Measurements from ENCODE around the gene CLC.
"Not testable (repeated sequence)": the region's sequence is repeated elsewhere in the genome, so short reads cannot be mapped to it uniquely, and the experiment has no call there.

Gene CLC

DNA sequence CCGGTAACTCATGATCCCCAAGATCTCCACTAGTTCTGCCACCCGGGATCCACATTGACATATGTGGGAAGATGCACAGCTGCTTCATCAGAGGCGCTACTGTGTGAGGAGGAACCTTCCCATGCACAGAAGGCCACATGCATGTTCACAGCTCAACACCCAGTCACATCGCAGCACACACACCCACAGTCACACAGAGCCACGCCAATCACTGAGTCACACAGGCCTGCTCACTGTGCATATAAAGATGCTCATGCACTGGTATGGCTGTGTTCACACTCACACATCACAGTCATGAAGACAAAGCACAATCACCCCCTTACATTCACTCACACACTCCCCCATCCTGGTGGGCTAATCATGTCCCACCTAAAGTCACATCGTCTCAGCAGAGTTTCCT is 9.8 kb downstream of the CLC start:
- DNase-seq = no peak

- DNase-seq = no peak
Observed at GRCh38 chr19:39727070-39727800, 10.6 kb downstream of the CLC start.

DNA sequence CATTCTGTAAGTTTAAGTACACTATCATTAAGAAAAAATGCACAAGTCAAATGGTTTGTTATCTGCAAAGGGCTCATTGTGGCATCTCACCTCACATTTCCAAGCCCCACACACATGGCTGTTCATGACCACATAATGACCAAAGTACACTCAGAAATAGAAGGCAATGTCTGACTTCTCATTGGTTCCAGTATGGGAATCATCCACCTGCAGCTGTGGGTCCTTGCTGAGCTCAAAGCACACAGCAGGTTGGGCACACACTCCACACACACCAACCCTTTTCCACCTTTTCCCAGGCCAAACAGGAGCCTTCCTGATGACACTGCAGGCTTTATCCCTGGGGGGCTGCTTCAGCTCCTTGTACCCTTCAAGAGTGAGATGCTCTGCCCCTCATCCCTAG is 11.8 kb downstream of the CLC start:
- DNase-seq = no peak

DNA sequence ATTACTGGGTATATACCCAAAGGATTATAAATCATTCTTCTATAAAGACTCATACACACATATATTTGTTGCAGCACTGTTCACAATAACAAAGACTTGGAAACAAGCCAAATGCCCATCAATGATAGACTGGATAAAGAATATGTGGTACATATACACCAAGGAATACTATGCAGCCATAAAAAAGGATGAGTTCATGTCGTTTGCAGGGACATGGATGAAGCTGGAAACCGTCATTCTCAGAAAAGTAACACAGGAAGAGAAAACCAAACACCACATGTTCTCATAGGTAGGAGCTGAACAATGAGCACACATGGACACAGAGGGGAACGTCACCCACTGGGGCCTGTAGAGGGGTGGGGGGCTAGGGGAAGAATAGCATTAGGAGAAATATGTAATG is 17.7 kb downstream of the CLC start:
- DNase-seq = not testable (repeated sequence)

DNA sequence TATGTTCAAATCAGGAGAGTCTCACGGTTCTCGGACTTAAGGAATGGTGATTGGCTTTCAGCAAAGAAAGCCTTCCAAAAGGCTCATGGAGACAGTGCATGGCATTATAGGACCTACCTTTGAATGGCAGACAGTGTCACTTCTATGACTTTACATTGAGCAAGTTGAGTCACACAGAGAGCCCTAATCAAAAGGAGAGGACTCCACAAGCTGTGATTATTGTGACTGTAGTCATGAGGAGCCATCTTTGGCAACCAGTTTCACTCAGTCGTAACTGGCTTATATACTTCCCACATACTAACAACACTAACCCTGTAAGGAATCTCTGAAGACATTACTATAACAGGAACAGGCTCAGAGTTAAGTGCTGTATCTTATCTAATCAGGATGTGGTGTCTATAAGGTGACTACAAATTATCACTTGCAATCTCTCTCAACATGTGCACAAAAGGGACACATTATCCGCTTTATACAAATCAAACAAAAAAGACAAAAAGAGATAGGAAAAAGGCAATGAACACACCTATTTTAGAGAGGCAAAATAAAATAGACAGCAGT is 27.4 kb downstream of the CLC start:
- DNase-seq = no peak

DNA sequence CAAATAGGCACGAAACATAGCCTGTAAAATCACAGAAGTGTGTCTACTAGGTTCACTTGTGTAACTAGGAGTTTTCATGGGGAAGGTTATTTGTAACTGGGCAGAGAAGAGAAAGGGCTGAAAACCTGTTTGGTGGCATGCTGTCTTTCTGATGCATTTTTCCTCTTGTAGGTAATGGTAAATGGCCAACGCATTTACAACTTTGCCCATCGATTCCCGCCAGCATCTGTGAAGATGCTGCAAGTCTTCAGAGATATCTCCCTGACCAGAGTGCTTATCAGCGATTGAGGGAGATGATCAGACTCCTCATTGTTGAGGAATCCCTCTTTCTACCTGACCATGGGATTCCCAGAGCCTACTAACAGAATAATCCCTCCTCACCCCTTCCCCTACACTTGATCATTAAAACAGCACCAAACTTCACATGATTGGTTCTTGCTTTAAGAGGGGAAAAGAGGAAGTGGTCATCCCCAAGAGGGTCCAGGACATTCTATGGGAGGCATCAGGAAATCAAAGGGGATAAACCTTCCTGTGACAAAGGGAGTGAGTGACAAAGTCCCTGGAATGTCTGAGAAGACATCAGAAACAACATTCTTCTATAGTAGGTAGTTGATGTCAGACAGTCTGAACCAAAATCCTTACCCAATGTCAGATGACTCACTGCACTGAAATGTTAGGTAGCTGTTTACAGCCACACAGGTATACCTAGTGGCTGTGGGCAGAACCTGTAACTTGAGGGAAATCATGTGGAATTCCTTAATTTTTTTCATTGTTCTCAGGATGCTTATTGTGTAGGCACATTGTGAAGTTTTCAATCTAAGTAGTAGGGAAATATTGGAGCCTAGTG is 28.6 kb downstream of the CLC start:
- DNase-seq = no peak

DNA sequence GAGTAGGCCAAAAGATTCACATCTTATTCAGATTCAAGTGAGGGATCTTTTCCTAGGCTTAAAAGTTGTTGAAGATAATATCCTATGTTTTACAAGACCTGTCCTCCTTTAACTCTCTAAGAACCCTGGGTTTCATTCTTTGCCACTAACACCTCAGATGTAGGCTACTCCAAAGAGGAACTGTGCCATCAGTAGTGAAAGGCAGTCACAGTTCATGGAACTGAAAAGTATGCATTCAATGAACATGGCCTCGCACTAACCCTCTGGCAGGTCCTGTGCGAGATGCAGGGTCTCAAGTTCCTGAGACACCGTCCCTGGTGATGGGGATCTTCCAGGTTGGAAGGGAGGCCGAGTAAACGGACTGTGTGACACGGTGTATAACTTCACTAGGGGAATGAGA is 29.2 kb downstream of the CLC start:
- DNase-seq = no peak

DNA sequence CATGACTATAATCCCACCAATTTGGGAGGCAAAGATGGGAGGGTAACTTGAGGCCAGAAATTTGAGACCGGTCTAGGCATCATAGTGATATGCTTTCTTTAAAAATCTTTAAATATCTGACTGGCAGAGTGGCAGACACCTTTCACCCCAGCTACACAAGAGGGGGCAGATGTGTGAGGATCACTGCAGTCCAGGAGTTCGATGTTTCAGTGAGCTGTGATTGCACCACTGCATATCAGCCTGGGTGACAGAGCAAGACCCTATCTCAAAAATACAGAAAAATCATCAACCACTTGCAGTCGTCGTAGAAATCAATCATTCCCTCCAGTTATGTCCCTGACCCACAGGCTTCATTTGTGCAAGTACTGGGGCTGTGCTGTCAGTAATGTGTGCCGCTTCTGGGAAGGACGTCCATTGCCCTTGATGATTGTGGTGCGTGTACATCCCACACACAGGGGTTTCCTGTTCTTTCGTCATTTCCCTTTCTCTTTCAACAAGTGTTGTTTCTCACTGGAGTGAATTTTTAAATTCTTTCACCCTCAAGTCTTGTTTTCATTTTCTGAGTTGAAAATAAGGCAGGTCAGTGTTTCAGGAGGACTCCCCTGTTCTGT is 32.1 kb downstream of the CLC start:
- DNase-seq = no peak

DNA sequence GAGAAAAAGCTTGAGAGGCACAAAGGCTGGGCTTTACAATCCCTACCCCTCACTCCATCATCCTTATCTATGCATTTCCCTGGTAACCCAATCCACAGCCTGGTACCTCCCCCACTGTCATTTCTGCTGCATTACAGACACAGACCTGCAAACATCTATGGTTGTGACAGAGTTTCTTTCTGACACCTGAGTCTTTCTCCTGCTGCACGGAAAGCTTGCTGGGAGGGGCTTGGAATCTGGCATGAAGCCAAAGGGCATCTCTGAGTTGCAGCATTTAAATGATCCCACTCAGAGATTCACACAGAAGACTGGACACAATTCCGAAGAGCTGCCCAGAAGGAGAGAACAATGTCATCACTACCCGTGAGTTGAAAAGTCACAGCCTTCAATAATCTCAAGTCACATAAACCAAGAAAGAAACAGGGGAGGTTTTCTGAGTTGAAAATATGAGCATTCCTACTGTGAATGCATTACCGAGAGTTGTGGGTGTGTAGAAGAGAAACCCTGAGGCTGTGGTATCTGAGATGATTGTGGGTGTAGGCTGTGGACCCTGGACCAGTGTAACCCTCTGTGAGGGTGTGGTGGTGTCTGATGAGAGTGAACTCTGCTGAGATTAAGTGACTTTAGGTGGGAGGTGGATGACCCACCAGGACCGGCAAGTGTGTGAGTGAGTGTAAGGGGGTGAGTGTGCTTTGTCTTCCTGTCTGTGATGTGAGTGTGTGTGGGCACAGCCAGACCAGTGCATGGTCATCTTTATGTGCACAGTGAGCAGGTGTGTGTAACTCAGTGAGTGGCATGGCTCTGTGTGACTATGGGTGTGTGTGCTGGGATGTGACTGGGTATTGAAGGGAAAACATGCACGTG is 33.4 kb downstream of the CLC start, which contains the start of gene LGALS14:
Gene LGALS14, plus strand, starts transcription at position 301 of the 864 bp plus-strand sequence. Its CDS starts 48 bp downstream, at position 349.
- no peak for DNase-seq

- no peak for DNase-seq
Observed at GRCh38 chr19:39701291-39701690, 36.5 kb downstream of the CLC start.

- DNase-seq = no peak
Observed at GRCh38 chr19:39698535-39698934, 39.3 kb downstream of the CLC start.

DNA sequence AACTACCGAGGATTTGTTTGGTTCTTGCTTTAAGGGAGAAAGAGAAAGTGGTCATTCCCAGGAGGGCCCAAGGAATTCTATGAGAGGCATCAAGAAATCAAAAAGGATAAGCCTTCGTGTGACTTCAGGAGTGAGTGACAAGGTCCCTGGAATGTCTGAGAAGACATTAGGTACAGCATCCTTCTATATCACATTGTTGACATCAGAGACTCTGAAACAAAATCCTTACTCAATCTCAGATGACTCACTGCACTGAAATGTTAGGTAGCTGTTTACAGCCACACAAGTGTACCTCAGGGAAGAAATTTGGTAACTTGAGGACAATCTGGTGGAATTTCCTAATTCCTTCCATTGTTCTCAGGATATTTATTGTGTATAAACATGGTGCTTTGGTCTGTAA is 41.4 kb downstream of the CLC start:
- no peak for DNase-seq

GRCh38 chr19:39695759-39696158 is 42.1 kb downstream of the CLC start:
- DNase-seq = no peak

GRCh38 chr19:39692822-39693221 is 45.0 kb downstream of the CLC start:
- no peak for DNase-seq

DNA sequence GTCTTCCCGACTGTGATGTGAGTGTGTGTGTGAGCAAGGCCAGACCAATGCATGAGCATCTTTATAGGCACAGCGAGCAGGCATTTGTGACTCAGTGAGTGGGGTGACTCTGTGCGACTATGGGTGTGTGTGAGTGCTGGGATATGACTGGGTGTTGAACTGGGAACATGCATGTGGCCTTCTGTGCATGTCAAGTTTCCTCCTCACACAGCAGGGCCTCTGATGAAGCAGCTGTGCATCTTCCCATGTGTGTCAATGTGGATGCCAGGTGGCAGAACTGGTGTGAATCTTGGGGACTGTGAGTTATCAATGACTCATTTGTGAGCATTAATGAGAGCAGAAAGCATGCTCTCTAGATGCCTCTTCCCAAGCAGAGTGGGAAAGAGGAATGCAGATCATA is 45.7 kb downstream of the CLC start:
- no peak for DNase-seq

GRCh38 chr19:39688637-39689036 is 49.2 kb downstream of the CLC start:
- not testable (repeated sequence) for DNase-seq

DNA sequence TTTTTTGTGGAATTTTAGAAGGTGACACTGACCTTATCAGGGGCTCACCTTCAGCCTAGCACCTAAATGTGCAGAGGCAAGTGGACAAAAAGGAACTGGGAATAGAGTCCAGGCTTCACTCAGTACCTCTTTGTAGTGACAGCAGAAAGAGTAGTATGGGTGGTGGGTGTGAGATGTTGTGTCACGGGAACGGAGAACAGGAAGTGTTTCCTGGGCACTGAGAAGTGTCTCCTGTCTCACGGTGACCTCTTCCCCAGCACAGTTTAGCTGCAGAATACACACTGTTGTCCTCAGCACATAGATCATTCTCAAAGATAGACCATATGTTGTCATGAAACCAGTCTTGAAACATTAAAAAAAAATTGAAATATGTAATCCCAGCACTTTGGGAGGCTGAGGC is 51.1 kb downstream of the CLC start:
- DNase-seq = no peak

DNA sequence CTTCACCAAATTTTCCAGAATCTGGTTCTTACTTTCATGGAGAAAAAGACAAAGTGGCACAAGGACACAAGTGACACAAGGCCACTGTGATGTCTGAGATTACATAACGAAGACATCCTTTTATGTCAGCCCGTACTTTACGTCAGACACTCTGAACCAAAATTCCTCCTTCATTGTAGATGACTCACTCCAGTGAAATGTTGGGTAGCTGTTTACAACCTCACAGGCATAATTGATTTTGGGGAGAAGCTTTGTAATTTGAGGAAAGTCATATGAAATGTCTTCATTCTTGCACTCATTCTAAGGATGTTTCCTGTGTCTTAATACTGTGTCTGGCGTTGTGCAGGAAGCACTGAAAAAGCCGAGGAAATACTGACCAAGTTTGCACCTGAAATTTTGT is 53.6 kb downstream of the CLC start:
- no peak for DNase-seq

GRCh38 chr19:39681416-39681815 is 56.4 kb downstream of the CLC start:
- no peak for DNase-seq

All from activated effector memory CD4-positive, alpha-beta T cell treated with Interleukin-2 at 50 U/mL for 16 hours (primary cell).